G401 (cell line): ENCODE data around the gene LSM5. TPM values are rescaled to one million over a fixed set of nuclear protein-coding genes. Genes with fewer than 3 reads are reported as not detected.
"Not testable (repeated sequence)": the region's sequence is repeated elsewhere in the genome, so short reads cannot be mapped to it uniquely, and the experiment has no call there.

Experiments used
- DNase-seq: peaks from one replicate; pipeline ENCODE4 v3.0.0-alpha.2; 2015; ENCODE audit warnings: low spot score
- in situ Hi-C: cut with HindIII; loops from 2 replicates; pipeline ENCODE4 v1.10.0; 2016; ENCODE audit warnings: low sequenced_read_pairs, mixed read lengths
- total RNA-seq: library from RNA; depleted of rRNA; stranded (reverse); fragments of >200 nt; shearing (Covaris generic); gene quantifications from 2 replicates; pipeline ENCODE4 v1.2.3, GENCODE V29; 2014; rRNA removed

Gene LSM5
- total RNA-seq, 1 experiment from 2014 or later: 35.9 TPM

- in situ Hi-C loops, DNase-seq: not testable (repeated sequence)
Measured at GRCh38 chr7:32470004-32470403, 20.2 kb downstream of the LSM5 start.

DNA sequence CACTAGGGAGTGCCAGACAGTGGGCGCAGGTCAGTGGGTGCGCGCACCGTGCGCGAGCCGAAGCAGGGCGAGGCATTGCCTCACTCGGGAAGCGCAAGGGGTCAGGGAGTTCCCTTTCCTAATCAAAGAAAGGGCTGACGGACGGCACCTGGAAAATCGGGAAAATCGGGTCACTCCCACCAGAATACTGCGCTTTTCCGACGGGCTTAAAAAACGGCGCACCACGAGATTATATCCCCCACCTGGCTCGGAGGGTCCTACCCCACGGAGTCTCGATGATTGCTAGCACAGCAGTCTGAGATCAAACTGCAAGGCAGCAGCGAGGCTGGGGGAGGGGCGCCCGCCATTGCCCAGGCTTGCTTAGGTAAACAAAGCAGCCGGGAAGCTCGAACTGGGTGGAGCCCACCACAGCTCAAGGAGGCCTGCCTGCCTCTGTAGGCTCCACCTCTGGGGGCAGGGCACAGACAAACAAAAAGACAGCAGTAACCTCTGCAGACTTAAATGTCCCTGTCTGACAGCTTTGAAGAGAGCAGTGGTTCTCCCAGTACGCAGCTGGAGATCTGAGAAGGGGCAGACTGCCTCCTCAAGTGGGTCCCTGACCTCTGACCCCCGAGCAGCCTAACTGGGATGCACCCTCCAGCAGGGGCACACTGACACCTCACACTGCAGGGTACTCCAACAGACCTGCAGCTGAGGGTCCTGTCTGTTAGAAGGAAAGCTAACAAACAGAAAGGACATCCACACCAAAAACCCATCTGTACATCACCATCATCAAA lies 25.4 kb downstream of the LSM5 start:
- in situ Hi-C loops, DNase-seq: not testable (repeated sequence)

GRCh38 chr7:32462977-32463376 lies 27.2 kb downstream of the LSM5 start:
- in situ Hi-C loops: no loop called here
- no peak for DNase-seq

- DNase-seq: no peak
- in situ Hi-C loops: no loop called here
Measured at GRCh38 chr7:32462451-32462850, 27.7 kb downstream of the LSM5 start.

GRCh38 chr7:32461484-32461883 lies 28.7 kb downstream of the LSM5 start:
- no peak for DNase-seq
- in situ Hi-C loops: no loop called here

GRCh38 chr7:32459788-32460187 lies 30.4 kb downstream of the LSM5 start:
- no peak for DNase-seq
- in situ Hi-C loops: no loop called here

DNA sequence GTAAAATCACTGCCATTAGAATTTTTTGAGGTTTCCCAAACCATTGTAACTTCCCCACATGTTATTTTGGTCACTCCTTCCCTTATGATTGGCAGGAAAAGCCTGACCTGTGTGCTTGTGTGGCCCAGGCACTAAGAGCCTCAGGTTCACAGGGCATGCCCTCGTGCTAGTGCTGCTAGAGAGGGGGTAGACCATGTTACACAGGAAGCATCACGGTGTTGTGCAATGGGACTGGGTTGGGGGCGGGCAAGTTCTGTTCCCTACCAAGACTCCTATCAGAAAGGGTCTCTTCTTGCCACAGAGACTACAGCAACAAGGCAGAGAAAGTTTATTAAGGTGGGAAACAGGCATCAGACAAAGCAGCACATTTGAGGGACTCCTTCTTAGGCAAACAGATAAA lies 32.2 kb downstream of the LSM5 start:
- no peak for DNase-seq
- in situ Hi-C loops: no loop called here

GRCh38 chr7:32453341-32454011 lies 36.7 kb downstream of the LSM5 start:
- in situ Hi-C loops: no loop called here
- no peak for DNase-seq

- DNase-seq: no peak
- in situ Hi-C loops: no loop called here
Measured at GRCh38 chr7:32447218-32447617, 43.0 kb downstream of the LSM5 start.

- DNase-seq: no peak
- in situ Hi-C loops: no loop called here
Measured at GRCh38 chr7:32436146-32436928, 53.8 kb downstream of the LSM5 start.

Other genes with a start within 250 kb of the LSM5 start
- gene AVL9, start 5.1 kb upstream of the LSM5 start, total RNA-seq: 22.0 and 41.9 TPM in 2 replicates